Ascending aorta (tissue), 2 donors: ENCODE measurements around the gene PCSK6. TPM values are rescaled to one million over a fixed set of nuclear protein-coding genes. Genes with fewer than 3 reads are reported as not detected.

Experiments
- DNase-seq, 2 donors: peaks; one replicate each; pipeline ENCODE4 v3.0.0-alpha.2; 2019; ENCODE audit warnings: low spot score in 2 of 2
- H3K27ac ChIP-seq, 2 donors: fragments of 200-600 bp; sonication (generic); one replicate each; pipeline ENCODE4 v1.5.1; 2016 to 2017; ENCODE audit warnings: mild to moderate bottlenecking in 1 of 2
- H3K27me3 ChIP-seq: fragments of 200-600 bp; sonication (generic); one replicate; pipeline ENCODE4 v1.5.1; 2017
- H3K36me3 ChIP-seq, 2 donors: fragments of 200-600 bp; sonication (generic); one replicate each; pipeline ENCODE4 v1.5.1; 2016
- H3K4me1 ChIP-seq, 2 donors: fragments of 200-600 bp; sonication (generic); one replicate each; pipeline ENCODE4 v1.5.1; 2016 to 2017; ENCODE audit warnings: mild to moderate bottlenecking in 1 of 2
- H3K4me3 ChIP-seq, 2 donors: fragments of 200-600 bp; sonication (generic); one replicate each; pipeline ENCODE4 v1.5.1; 2016 to 2017; ENCODE audit warnings: mild to moderate bottlenecking in 1 of 2
- H3K9me3 ChIP-seq, 2 donors: fragments of 200-600 bp; sonication (generic); one replicate each; pipeline ENCODE4 v1.5.1; 2016
- intact Hi-C: fragments of 100-400 bp; cut with DNase I; formaldehyde crosslinking; loops from one replicate; pipeline ENCODE4 v1.15.1; 2023
- total RNA-seq: library from RNA; depleted of rRNA; stranded (reverse); fragments of >200 nt; gene quantifications from one replicate; pipeline ENCODE4 v1.1.0, GENCODE V29; 2016
- TF ChIP-seq, protein P1 (sequence below), 3 experiments: fragments of 200-600 bp in 2 of 3; fragments of 450-650 bp in 1 of 3; sonication (generic) in 2 of 3; IDR thresholded peaks; one replicate each; pipeline ENCODE4 v1.5.1; 2016 to 2019; ENCODE audit warnings: antibody characterized with exemption in 3 of 3, mild to moderate bottlenecking in 1 of 3, moderate library complexity in 1 of 3

PCSK6 gene
- total RNA-seq, 1 donor from 2014 or later, result 3.9 TPM

DNA sequence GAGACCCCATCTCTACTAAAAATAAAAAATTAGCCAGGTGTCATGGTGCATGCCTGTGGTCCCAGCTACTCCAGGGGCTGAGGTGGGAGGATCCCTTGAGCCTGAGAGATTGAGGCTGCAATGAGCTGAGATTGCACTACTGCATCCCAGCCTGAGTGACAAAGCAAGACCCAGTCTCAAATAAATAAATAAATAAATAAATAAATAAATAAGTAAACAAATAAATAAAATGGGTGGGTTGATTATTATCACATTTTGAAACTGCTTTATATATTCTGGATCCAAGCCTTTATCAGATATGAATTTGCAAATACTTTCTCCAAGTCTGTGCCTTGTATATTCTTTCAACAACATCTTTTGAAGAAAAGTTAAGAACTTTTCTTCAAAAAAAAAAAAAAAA is 22.2 kb upstream of the PCSK6 start:
- no peaks in the 10 kb centered on the region for H3K36me3 ChIP-seq
- TF ChIP-seq, protein P1, sequence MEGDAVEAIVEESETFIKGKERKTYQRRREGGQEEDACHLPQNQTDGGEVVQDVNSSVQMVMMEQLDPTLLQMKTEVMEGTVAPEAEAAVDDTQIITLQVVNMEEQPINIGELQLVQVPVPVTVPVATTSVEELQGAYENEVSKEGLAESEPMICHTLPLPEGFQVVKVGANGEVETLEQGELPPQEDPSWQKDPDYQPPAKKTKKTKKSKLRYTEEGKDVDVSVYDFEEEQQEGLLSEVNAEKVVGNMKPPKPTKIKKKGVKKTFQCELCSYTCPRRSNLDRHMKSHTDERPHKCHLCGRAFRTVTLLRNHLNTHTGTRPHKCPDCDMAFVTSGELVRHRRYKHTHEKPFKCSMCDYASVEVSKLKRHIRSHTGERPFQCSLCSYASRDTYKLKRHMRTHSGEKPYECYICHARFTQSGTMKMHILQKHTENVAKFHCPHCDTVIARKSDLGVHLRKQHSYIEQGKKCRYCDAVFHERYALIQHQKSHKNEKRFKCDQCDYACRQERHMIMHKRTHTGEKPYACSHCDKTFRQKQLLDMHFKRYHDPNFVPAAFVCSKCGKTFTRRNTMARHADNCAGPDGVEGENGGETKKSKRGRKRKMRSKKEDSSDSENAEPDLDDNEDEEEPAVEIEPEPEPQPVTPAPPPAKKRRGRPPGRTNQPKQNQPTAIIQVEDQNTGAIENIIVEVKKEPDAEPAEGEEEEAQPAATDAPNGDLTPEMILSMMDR (IDR thresholded peaks at IDR 0.05), result no peak
- no peak for DNase-seq
- intact Hi-C loops, result no loop called here
- no peak overlapping the region for H3K4me3 ChIP-seq
- H3K27me3 ChIP-seq, result no peaks in the 10 kb centered on the region
- no peak overlapping the region for H3K27ac ChIP-seq
- H3K9me3 ChIP-seq, result peaks cover 0 to 4% of the 10 kb centered on the region in 2 donors
- H3K4me1 ChIP-seq, result no peaks in the 10 kb centered on the region

DNA sequence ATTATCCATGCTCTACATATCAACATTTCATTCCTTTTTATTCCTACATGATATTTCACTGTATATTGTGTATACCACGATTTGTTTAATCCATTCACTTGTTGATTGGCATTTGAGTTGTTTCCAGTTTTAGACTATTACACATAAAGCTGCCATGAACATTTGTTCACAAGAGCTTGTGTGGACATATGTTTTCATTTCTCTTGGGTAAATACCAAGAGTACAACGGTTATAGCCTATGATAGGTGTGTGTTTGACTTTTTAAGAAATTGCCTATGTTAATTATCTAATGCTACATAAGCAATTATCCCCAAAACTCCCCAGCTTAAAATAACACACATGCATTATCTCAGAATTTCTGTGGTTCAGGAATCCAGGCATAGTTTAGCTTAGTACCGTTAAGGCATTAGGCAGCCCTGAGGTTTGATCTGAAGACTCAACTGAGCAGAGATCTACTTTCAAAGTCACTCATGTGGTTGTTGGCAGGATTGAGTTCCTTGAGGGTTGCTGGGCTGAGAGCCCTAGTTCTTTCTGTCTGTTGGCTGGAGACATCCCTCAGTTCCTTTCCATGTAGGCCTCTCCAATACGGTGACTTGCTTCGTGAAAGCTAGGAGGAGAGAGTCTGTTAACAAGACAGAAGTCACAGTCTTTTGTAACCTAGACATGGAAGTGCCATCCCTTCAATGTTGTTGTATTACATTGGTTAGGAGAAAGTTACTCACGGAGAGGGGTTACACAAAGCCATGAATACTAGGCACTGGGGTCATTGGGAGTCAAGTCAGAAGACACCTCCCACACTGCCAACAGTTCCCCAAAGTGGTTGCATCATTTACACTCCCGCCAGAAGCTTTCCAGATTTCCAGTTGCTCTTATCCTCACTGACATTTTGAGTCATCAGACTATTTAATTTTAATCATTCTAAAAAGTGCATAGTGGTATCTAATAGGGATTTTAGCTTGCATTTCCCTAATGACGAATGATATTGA is 21.0 kb upstream of the PCSK6 start:
- Histone ChIP-seq H3K27me3 (no peaks in the 10 kb centered on the region), H3K4me3 (no peak overlapping the region), H3K4me1 (no peaks in the 10 kb centered on the region), H3K36me3 (no peaks in the 10 kb centered on the region), H3K9me3 (no peaks in the 10 kb centered on the region), H3K27ac (no peak overlapping the region)
- peak in 1 of 2 donors; percentile 51 for DNase-seq
- intact Hi-C loops, result no loop called here
- TF ChIP-seq, protein P1 (IDR thresholded peaks at IDR 0.05), result no peak

DNA sequence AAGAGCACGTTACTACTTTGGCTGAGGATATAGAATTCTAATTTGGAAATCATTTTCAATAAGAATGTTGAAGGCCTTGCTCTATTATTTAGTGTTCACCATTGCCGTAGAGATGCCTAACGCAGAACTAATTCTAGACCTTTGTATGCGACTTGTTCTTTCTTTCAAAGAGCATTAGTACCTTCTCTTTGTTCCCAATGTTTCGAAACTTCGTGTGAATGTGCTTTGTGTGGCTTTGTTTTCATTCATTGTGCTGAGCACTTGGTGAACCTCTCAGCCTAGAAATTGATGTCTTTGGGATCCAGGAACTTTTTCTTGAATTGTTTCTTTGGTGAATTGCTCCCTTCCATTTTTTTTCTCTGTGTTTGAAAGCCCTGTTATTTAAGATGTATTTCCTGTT is 19.8 kb upstream of the PCSK6 start:
- Histone ChIP-seq H3K9me3 (no peaks in the 10 kb centered on the region), H3K27me3 (no peaks in the 10 kb centered on the region), H3K36me3 (no peaks in the 10 kb centered on the region), H3K27ac (no peak overlapping the region), H3K4me1 (no peaks in the 10 kb centered on the region), H3K4me3 (no peak overlapping the region)
- TF ChIP-seq, protein P1 (IDR thresholded peaks at IDR 0.05), result no peak
- intact Hi-C loops, result no loop called here
- DNase-seq, result no peak

DNA sequence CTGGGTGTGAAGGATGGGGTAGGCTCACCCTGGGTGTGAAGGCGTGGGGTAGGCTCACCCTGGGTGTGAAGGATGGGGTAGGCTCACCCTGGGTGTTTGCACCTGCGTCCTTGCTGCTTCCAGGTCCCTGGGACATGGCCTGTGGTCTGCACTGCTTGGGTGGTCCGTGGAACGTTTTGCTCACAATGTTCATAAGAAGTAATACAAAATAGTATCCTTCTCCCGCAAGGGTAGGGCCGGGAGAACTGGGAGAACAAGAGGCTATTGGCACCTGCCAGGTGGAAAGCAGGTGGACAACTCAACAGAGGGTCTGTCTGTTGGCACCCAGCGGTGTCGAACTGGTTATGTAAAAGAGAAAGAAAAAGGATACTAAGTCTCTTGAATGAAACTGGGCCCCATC is 17.0 kb upstream of the PCSK6 start:
- intact Hi-C loops, result no loop called here
- Histone ChIP-seq H3K36me3 (no peaks in the 10 kb centered on the region), H3K4me1 (no peaks in the 10 kb centered on the region), H3K4me3 (no peak overlapping the region), H3K27ac (no peak overlapping the region), H3K27me3 (peaks cover 9% of the 10 kb centered on the region), H3K9me3 (no peaks in the 10 kb centered on the region)
- peak in 1 of 2 donors; percentile 55 for DNase-seq
- TF ChIP-seq, protein P1 (IDR thresholded peaks at IDR 0.05), result no peak

DNA sequence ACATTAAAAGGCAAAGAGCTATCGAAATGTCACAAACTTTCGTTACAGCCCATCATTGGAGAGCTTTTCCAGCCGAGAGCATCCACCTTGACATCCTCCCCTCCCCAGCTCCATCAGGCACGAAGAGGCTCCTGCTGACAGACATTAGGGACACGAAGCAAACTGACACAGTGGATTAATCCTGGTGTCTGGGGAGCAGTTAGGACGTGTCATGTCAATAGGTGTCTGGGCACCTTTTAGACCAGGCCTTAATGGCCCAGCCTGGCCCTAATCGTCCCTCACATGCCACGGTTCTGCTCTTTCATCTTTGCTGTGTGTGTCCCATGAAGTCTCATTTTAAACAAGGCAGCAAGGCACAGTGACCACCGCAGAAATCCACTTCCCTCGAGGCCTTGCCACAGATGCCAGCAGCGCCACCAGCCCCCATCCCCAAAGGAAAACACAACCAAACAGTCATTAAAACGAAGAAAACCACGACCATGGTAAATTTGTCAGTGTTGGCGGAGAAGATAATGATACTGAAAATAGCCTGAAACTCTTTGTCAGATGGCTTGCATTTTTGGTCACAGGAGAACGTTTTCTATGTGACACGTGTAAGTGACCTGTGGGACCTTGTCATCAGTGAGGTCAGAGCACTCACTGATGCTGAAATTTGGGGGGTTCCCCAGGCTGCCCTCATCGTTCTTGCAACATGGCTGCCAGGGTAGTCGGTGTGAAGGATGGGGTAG is 16.3 kb upstream of the PCSK6 start:
- TF ChIP-seq, protein P1 (IDR thresholded peaks at IDR 0.05), result no peak
- Histone ChIP-seq H3K4me1 (no peaks in the 10 kb centered on the region), H3K27ac (no peak overlapping the region), H3K27me3 (peaks cover 9% of the 10 kb centered on the region), H3K9me3 (no peaks in the 10 kb centered on the region), H3K36me3 (no peaks in the 10 kb centered on the region), H3K4me3 (no peak overlapping the region)
- peak in 1 of 2 donors; percentile 12 for DNase-seq
- intact Hi-C loops, result no loop called here
